Nephron progenitor cell (in vitro differentiated cells): ENCODE measurements around the gene IQCK.
A peak's percentile ranks its signal among the peaks of the same experiment; 100 is the strongest.

Experiments
- DNase-seq: peaks from one replicate; pipeline ENCODE4 v3.0.0; 2021
- H3K27ac Mint-ChIP-seq: 2 replicates; pipeline ENCODE4 v1.8.0; 2021; ENCODE audit warnings: mild to moderate bottlenecking, moderate library complexity, mixed read lengths
- H3K27me3 Mint-ChIP-seq: 2 replicates; pipeline ENCODE4 v1.8.0; 2021; ENCODE audit warnings: mild to moderate bottlenecking, low read depth, mixed read lengths; ENCODE audit not compliant: poor library complexity
- H3K36me3 Mint-ChIP-seq: 2 replicates; pipeline ENCODE4 v1.8.0; 2021; ENCODE audit warnings: low read depth, mixed read lengths
- H3K4me1 Mint-ChIP-seq: 2 replicates; pipeline ENCODE4 v1.8.0; 2021; ENCODE audit warnings: mixed read lengths
- H3K4me3 Mint-ChIP-seq: 2 replicates; pipeline ENCODE4 v1.8.0; 2021; ENCODE audit warnings: mild to moderate bottlenecking, moderate library complexity, mixed read lengths
- H3K9me3 Mint-ChIP-seq: 2 replicates; pipeline ENCODE4 v1.8.0; 2021; ENCODE audit warnings: mild to moderate bottlenecking, moderate library complexity, mixed read lengths
- CTCF ChIP-seq: fragments of 200-600 bp; sonication (generic); IDR thresholded peaks from 2 replicates; pipeline ENCODE4 v1.5.0; 2021; ENCODE audit warnings: antibody characterized with exemption

IQCK gene

GRCh38 chr16:19853132-19853741 lies 135.2 kb downstream of the IQCK start:
- no peak for TF ChIP-seq CTCF
- no peak for DNase-seq
- Mint-ChIP-seq H3K4me3 (no peak overlapping the region), H3K9me3 (no peaks in the 10 kb centered on the region), H3K4me1 (peaks cover 58% of the 10 kb centered on the region), H3K27ac (peak overlapping the region; percentile 91), H3K27me3 (no peaks in the 10 kb centered on the region), H3K36me3 (peaks cover 41% of the 10 kb centered on the region)

- H3K27me3 Mint-ChIP-seq, result no peaks in the 10 kb centered on the region
- peaks cover 65% of the 10 kb centered on the region for H3K4me1 Mint-ChIP-seq
- H3K27ac Mint-ChIP-seq, result peak overlapping the region; percentile 91
- H3K4me3 Mint-ChIP-seq, result no peak overlapping the region
- H3K9me3 Mint-ChIP-seq, result no peaks in the 10 kb centered on the region
- no peak for TF ChIP-seq CTCF
- H3K36me3 Mint-ChIP-seq, result peaks cover 45% of the 10 kb centered on the region
- no peak for DNase-seq
These were observed 135.9 kb downstream of the IQCK start for GRCh38 chr16:19853742-19854542.

- H3K4me3 Mint-ChIP-seq, result no peak overlapping the region
- H3K27ac Mint-ChIP-seq, result peak overlapping the region; percentile 61
- H3K36me3 Mint-ChIP-seq, result peaks cover 51% of the 10 kb centered on the region
- H3K27me3 Mint-ChIP-seq, result no peaks in the 10 kb centered on the region
- TF ChIP-seq CTCF, result no peak
- no peaks in the 10 kb centered on the region for H3K9me3 Mint-ChIP-seq
- no peak for DNase-seq
- peaks cover 71% of the 10 kb centered on the region for H3K4me1 Mint-ChIP-seq
These were observed 136.4 kb downstream of the IQCK start for GRCh38 chr16:19854543-19854876.

- Mint-ChIP-seq H3K4me1 (peaks cover 84% of the 10 kb centered on the region), H3K27ac (no peak overlapping the region), H3K9me3 (no peaks in the 10 kb centered on the region), H3K27me3 (peaks cover 2% of the 10 kb centered on the region), H3K4me3 (no peak overlapping the region), H3K36me3 (peaks cover 49% of the 10 kb centered on the region)
- no peak for DNase-seq
- no peak for TF ChIP-seq CTCF
These were observed 138.0 kb downstream of the IQCK start for GRCh38 chr16:19856120-19856519.

- H3K9me3 Mint-ChIP-seq, result no peaks in the 10 kb centered on the region
- peaks cover 60% of the 10 kb centered on the region for H3K36me3 Mint-ChIP-seq
- no peak for DNase-seq
- H3K4me3 Mint-ChIP-seq, result no peak overlapping the region
- H3K27me3 Mint-ChIP-seq, result peaks cover 4% of the 10 kb centered on the region
- no peak for TF ChIP-seq CTCF
- H3K27ac Mint-ChIP-seq, result no peak overlapping the region
- peaks cover 91% of the 10 kb centered on the region for H3K4me1 Mint-ChIP-seq
These were observed 139.7 kb downstream of the IQCK start for GRCh38 chr16:19857593-19858339.
